SK-N-SH treated with all-trans-retinoic acid at 6 μM for 48 hours (cell line): Measurements from ENCODE around the gene SYNE1.

Experiments used
- ATAC-seq: fragments of 200-7000 bp; cut with Tn5 transposase; 3 replicates; pipeline ENCODE4 v1.9.1; 2020; ENCODE audit warnings: mild to moderate bottlenecking, moderate library complexity
- ARNTL ChIP-seq: fragments of 450-650 bp; formaldehyde crosslinking; IDR thresholded peaks from 2 replicates; pipeline ENCODE4 v1.5.0; 2020; ENCODE audit warnings: low read depth, mild to moderate bottlenecking, moderate library complexity, borderline replicate concordance
- BACH2 ChIP-seq: fragments of 250-450 bp; sonication (Bioruptor Pico); IDR thresholded peaks from 2 replicates; pipeline ENCODE4 v1.9.0; 2021; ENCODE audit warnings: mild to moderate bottlenecking, borderline replicate concordance
- CSDC2 ChIP-seq: fragments of 250-450 bp; sonication (Bioruptor Pico); IDR thresholded peaks from 2 replicates; pipeline ENCODE4 v1.5.0; 2020; ENCODE audit warnings: mild to moderate bottlenecking, moderate library complexity
- ESRRG ChIP-seq: fragments of 250-450 bp; sonication (Bioruptor Pico); IDR thresholded peaks from 2 replicates; pipeline ENCODE4 v1.6.1; 2021; ENCODE audit warnings: mild to moderate bottlenecking
- GLIS3 ChIP-seq: fragments of 250-450 bp; sonication (Bioruptor Pico); IDR thresholded peaks from 2 replicates; pipeline ENCODE4 v1.5.0; 2020; ENCODE audit warnings: mild to moderate bottlenecking, moderate library complexity
- ISL1 ChIP-seq: fragments of 250-450 bp; sonication (Bioruptor Pico); IDR thresholded peaks from 2 replicates; pipeline ENCODE4 v2.1.2; 2022; ENCODE audit warnings: mild to moderate bottlenecking, moderate library complexity
- PATZ1 ChIP-seq: fragments of 250-450 bp; sonication (Bioruptor Pico); IDR thresholded peaks from 2 replicates; pipeline ENCODE4 v1.8.0; 2020; ENCODE audit warnings: mild to moderate bottlenecking, moderate library complexity, borderline replicate concordance
- POU6F1 ChIP-seq: fragments of 250-450 bp; sonication (Bioruptor Pico); IDR thresholded peaks from 2 replicates; pipeline ENCODE4 v1.8.0; 2021; ENCODE audit warnings: low read depth, mild to moderate bottlenecking, moderate library complexity, borderline replicate concordance
- PPARA ChIP-seq: fragments of 250-450 bp; sonication (Bioruptor Pico); IDR thresholded peaks from 2 replicates; pipeline ENCODE4 v1.5.0; 2020; ENCODE audit warnings: mild to moderate bottlenecking, borderline replicate concordance
- RARB ChIP-seq: fragments of 250-450 bp; sonication (Bioruptor Pico); IDR thresholded peaks from 2 replicates; pipeline ENCODE4 v1.8.0; 2021; ENCODE audit warnings: mild to moderate bottlenecking, moderate library complexity
- SNAI2 ChIP-seq: fragments of 250-450 bp; sonication (Bioruptor Pico); IDR thresholded peaks from 2 replicates; pipeline ENCODE4 v1.5.0; 2020; ENCODE audit warnings: mild to moderate bottlenecking, moderate library complexity
- TCF4 ChIP-seq: fragments of 250-450 bp; sonication (Bioruptor Pico); IDR thresholded peaks from 2 replicates; pipeline ENCODE4 v1.8.0; 2021; ENCODE audit warnings: mild to moderate bottlenecking, moderate library complexity, borderline replicate concordance
- TOX ChIP-seq: fragments of 250-450 bp; sonication (Bioruptor Pico); IDR thresholded peaks from 2 replicates; pipeline ENCODE4 v1.8.0; 2021; ENCODE audit warnings: mild to moderate bottlenecking, moderate library complexity, borderline replicate concordance
- TSHZ2 ChIP-seq: fragments of 250-450 bp; sonication (Bioruptor Pico); IDR thresholded peaks from 2 replicates; pipeline ENCODE4 v1.5.0; 2020; ENCODE audit warnings: mild to moderate bottlenecking, moderate library complexity
- ZC3H10 ChIP-seq: fragments of 250-450 bp; sonication (Bioruptor Pico); IDR thresholded peaks from 2 replicates; pipeline ENCODE4 v1.5.1; 2021; ENCODE audit warnings: mild to moderate bottlenecking, moderate library complexity
- ZFP3 ChIP-seq: fragments of 250-450 bp; sonication (Bioruptor Pico); IDR thresholded peaks from 2 replicates; pipeline ENCODE4 v1.5.0; 2020; ENCODE audit warnings: mild to moderate bottlenecking, moderate library complexity
- ZFP30 ChIP-seq: fragments of 450-650 bp; formaldehyde crosslinking; IDR thresholded peaks from 2 replicates; pipeline ENCODE4 v1.5.0; 2022; ENCODE audit warnings: mild to moderate bottlenecking, moderate library complexity
- ZNF565 ChIP-seq: fragments of 450-650 bp; formaldehyde crosslinking; conservative IDR thresholded peaks from 2 replicates; pipeline ENCODE4 v1.5.0; 2020; ENCODE audit warnings: low read depth, mild to moderate bottlenecking, moderate library complexity
- ZNF8 ChIP-seq: fragments of 450-650 bp; formaldehyde crosslinking; IDR thresholded peaks from 2 replicates; pipeline ENCODE4 v1.5.0; 2020; ENCODE audit warnings: mild to moderate bottlenecking, moderate library complexity

SYNE1 gene

GRCh38 chr6:152170702-152171667, 466.2 kb downstream of the SYNE1 start:
- no peak for ATAC-seq

GRCh38 chr6:152170313-152170701, 466.9 kb downstream of the SYNE1 start:
- TF ChIP-seq TCF4 (CRISPR knock-in tag) = no peak
- TF ChIP-seq PATZ1 (CRISPR knock-in tag) = no peak
- no peak for TF ChIP-seq ZFP3 (CRISPR knock-in tag)
- TF ChIP-seq BACH2 (CRISPR knock-in tag) = no peak
- no peak for TF ChIP-seq ZNF565 (CRISPR knock-in tag)
- TF ChIP-seq ZC3H10 = no peak
- TF ChIP-seq TSHZ2 = no peak
- no peak for TF ChIP-seq CSDC2 (CRISPR knock-in tag)
- no peak for ATAC-seq

More at GRCh38 chr6:152170702-152171667, 466.2 kb downstream of the SYNE1 start:
- TF ChIP-seq RARB (CRISPR knock-in tag) = no peak
- no peak for TF ChIP-seq ZNF565 (CRISPR knock-in tag)
- no peak for TF ChIP-seq TSHZ2
- TF ChIP-seq ISL1 (CRISPR knock-in tag) = no peak
- no peak for TF ChIP-seq BACH2 (CRISPR knock-in tag)
- TF ChIP-seq ZC3H10 = no peak
- no peak for TF ChIP-seq ARNTL
- TF ChIP-seq TOX (CRISPR knock-in tag) = no peak
- no peak for TF ChIP-seq PPARA
- TF ChIP-seq CSDC2 (CRISPR knock-in tag) = no peak
- TF ChIP-seq ESRRG (CRISPR knock-in tag) = no peak
- no peak for TF ChIP-seq POU6F1
- no peak for TF ChIP-seq ZNF8 (CRISPR knock-in tag)
- TF ChIP-seq TCF4 (CRISPR knock-in tag) = no peak
- no peak for TF ChIP-seq PATZ1 (CRISPR knock-in tag)
- no peak for TF ChIP-seq ZFP3 (CRISPR knock-in tag)
- TF ChIP-seq ZFP30 (CRISPR knock-in tag) = no peak
- TF ChIP-seq SNAI2 (CRISPR knock-in tag) = no peak
- TF ChIP-seq GLIS3 (CRISPR knock-in tag) = no peak
